DOHH2 (cell line): ENCODE data around the gene ILDR2.
"Not testable (repeated sequence)": the region's sequence is repeated elsewhere in the genome, so short reads cannot be mapped to it uniquely, and the experiment has no call there.

Source experiments
- CTCF ChIP-seq: fragments of 200-600 bp; sonication (generic); IDR thresholded peaks from one replicate; pipeline ENCODE4 v1.5.1; 2014; ENCODE audit warnings: antibody characterized with exemption, mild to moderate bottlenecking, low read depth, low read length; ENCODE audit not compliant: poor library complexity, severe bottlenecking
- EZH2phosphoT487 ChIP-seq: fragments of 200-600 bp; sonication (generic); IDR thresholded peaks from 2 replicates; pipeline ENCODE4 v1.6.1; 2017; ENCODE audit warnings: borderline replicate concordance, mild to moderate bottlenecking, antibody characterized with exemption, low read length, moderate library complexity, mixed read lengths

DNA sequence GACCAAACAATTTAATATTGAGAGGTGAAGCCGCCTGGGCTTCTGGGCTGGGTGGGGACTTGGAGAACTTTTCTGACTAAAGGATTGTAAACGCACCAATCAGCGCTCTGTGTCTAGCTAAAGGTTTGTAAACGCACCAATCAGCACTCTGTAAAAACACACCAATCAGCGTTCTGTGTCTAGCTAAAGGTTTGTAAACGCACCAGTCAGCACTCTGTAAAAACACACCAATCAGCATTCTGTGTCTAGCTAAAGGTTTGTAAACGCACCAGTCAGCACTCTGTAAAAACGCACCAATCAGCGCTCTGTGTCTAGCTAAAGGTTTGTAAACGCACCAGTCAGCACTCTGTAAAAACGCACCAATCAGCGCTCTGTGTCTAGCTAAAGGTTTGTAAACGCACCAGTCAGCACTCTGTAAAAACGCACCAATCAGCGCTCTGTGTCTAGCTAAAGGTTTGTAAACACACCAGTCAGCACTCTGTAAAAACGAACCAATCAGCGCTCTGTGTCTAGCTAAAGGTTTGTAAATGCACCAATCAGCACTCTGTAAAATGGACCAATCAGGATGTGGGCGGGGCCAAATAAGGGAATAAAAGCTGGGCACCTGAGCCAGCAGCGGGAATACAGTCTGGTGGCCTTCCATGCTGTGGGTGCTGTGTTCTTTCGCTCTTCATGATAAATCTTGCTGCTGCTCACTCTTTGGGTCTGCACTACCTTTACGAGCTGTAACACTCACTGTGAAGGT lies 97.0 kb downstream of the ILDR2 start:
- TF ChIP-seq CTCF, EZH2phosphoT487: not testable (repeated sequence)
